Activated CD8-positive, alpha-beta memory T cell treated with anti-CD3 and anti-CD28 coated beads, Interleukin-2, amount 50 U/mL, for 1 hour (primary cell): Measurements from ENCODE around the gene GAA.
A peak's percentile ranks its signal among the peaks of the same experiment; 100 is the strongest.

Experiments used
- DNase-seq: peaks from one replicate; pipeline ENCODE4 v3.0.0-alpha.2; 2020; ENCODE audit errors: extremely low read depth

GAA gene

DNA sequence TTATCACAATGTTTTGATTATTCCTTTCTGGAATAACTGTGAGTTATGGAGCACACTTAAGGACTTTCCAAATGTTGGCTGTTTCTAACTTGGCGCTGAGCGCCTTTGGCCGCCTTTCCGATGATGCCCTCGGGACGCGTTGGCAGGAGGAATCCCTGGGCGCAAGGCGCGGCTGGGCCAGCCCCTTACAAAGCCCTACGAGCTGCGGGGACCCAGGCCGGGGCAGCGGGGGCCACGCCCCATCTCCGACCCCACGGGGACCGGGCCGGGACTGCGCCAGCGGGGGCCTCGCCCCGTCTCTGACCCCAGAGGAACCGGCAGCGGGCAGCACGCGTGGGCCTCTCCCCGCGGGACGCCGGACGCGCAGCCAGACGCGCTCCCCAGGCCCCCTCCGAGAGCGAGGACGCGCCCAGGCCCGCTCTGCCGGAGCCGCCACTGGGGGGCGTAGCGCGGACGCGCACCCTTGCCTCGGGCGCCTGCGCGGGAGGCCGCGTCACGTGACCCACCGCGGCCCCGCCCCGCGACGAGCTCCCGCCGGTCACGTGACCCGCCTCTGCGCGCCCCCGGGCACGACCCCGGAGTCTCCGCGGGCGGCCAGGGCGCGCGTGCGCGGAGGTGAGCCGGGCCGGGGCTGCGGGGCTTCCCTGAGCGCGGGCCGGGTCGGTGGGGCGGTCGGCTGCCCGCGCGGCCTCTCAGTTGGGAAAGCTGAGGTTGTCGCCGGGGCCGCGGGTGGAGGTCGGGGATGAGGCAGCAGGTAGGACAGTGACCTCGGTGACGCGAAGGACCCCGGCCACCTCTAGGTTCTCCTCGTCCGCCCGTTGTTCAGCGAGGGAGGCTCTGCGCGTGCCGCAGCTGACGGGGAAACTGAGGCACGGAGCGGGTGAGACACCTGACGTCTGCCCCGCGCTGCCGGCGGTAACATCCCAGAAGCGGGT, at the start of gene GAA:
Gene GAA, plus strand, starts transcription at position 571 of the 935 bp plus-strand sequence. CDS start 3,006 bp downstream, outside the sequence.
- peak; percentile 62 for DNase-seq

DNA sequence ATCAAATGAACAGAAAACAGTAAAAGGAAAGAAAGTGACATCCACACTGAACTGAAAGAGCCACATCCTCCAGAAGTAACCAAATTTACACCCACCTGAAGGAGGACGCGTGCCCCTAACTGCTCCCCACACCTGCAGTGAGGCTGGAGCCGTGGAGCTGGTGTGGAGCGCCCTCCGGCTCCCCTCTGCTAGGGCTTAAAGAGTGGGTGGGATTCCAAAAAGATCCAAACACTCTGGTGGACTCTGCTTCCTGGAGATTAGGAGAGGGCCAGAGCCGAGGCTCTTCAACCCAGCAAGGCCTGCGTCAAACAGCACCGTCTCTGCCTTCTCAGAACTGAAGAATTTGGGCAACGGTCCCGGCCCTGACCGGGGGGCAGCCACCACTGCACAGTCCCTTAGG, 49.7 kb upstream of the GAA start:
- no peak for DNase-seq

DNA sequence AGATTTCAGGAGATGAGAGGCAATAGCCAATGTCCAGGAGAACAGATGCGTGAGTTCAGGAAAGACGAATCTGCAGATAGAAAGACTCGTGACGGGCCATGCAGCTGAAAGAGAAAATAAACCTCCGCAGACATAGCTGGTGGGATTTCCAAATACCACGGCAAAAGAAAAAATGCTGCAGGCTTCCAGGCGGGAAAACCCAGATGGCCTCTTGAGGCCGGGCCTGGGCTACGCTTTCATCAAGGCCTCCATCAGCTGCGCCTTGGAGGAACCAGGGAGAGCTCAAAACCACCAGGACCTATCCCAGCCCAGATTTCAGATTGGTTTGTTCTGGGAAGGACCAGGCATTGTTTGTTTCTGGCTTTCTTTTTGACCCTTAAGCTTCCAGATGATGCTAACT, 48.3 kb upstream of the GAA start:
- DNase-seq: no peak

DNA sequence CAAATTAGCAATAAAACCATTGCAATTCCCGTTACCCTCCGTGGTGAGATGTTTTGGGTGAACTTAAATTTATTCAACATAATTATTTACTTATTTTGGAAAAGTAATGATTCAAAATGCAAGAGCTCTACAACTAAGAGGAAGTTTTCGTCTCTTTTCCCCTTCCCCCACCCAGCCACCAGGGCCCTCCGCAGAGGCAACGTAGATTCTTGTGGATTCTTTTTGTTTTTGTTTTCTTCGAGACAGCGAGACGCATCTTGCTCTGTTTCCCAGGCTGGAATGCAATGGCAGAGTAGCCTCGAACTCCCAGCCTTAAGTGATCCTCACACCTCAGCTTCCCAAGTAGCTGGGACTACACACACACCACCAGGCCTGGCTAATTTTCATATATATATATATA, 45.8 kb upstream of the GAA start:
- DNase-seq: no peak

DNA sequence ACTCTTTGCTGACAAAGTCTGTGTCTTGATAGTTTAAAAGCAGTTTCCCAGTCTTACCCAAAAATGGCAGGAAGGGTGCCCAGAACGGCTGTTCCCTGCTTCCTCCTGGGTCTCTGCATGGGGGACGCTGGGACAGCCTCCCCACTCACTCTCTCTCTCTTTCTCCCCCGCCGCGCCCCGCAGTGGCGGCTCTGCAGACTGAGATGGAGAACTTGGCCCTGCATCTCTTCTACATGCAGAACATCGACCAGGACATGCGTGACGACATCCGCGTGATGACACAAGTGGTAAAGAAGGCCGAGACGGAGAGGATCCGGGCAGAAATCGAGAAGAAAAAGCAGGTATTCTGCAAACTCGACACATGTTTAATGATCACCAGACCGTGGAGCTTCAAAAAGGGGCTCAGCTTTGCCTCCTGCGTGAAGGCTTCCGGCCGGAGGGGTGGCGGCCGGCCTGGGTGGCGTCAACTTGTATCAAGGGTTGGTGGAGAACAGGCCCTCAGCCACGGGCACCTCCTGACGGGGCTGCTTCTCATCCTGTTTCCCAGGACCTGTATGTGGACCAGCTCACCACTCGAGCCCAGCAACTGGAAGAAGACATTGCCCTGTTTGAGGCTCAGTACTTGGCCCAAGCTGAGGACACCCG, 42.9 kb upstream of the GAA start:
- no peak for DNase-seq

DNA sequence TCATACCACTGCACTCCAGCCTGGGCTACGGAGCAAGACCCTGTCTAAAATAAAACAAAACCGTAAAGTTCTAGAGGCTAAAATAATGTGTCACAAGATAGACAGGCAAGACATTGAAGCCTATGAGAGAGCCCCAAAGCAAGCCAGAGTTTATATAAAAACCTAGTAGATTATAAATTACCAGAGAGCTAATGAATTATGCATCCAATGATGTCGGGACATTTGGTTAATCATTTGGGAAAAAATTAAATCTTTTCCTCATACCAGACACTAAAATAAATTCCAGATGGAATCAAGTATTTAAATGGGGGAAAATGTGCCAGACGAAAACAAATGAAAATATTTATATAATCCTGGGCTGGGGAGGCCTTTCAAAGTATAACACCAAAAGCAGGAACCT, 40.7 kb upstream of the GAA start:
- DNase-seq: no peak

DNA sequence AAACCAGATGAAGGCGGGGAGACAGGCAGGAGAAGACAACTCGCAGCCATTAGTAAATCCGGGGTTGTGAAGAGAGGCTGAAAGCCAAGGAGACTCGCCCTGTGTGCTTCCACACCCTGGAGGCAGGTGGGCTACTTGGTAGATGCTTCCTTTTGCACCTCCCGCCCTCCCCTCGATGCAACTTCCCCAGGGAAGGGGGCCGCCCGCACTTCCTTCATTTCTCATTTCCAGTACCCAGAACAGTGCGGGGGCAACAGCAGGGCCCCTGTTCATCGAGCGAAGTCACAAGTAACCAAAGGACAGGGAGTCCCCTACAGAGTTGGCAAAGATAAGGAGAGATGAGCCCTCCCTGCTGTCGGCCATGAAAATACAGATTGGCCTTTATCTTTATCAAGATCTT, 40.0 kb upstream of the GAA start:
- no peak for DNase-seq

DNA sequence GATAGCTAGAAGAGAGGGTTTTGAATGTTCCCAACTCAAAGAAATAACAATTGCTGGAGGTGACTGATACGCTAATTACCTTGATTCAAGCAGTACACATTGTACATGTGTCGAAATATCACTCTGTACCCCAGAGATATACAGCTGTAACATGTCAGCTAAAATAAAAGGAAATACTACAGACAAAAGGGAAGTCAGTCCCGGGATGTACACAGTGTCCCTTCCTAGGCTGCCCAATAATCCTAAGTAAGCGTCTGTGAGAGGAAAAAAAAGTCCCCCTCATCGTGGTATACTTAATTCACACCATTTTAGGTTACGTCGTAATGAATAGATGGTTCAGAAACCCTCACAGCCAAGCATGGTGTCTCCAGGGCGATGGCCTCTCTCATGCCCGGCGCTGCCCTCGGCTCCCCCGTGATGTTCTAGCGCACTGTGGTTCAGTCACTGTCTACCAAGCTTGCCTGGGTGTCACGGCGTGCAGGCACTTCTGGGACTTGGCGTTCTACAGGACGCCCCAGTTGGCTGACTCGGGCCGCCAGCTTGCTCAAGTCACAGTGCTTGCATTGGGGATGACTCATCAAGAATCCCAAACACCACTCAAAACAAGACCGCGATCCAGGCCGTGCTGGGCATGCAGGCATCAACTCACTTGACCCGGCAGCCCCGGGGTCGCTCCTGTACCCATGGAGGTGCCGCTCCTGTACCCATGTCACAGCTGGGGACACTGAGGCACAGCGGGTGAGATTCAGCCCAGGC, 37.4 kb upstream of the GAA start:
- DNase-seq: no peak

DNA sequence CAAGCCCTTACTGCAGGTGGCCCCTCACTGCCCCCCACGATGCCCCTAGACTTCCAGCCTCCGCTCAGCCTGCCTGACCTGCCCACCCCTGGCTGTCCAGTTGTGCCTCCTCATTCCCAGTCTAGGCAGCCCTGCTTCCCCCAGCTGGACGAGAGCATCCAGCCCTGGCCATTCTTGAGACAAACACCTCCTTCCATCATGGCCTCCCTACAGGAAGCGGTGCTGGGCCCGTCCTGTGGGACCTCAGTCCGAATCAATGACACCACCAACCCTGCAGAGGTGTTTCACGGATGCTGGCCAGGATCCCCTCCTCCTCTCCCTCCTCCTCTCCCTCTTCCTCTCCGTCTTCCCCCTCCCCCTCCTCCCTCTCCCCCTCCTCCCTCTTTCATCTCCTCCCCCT, 36.7 kb upstream of the GAA start:
- no peak for DNase-seq

DNA sequence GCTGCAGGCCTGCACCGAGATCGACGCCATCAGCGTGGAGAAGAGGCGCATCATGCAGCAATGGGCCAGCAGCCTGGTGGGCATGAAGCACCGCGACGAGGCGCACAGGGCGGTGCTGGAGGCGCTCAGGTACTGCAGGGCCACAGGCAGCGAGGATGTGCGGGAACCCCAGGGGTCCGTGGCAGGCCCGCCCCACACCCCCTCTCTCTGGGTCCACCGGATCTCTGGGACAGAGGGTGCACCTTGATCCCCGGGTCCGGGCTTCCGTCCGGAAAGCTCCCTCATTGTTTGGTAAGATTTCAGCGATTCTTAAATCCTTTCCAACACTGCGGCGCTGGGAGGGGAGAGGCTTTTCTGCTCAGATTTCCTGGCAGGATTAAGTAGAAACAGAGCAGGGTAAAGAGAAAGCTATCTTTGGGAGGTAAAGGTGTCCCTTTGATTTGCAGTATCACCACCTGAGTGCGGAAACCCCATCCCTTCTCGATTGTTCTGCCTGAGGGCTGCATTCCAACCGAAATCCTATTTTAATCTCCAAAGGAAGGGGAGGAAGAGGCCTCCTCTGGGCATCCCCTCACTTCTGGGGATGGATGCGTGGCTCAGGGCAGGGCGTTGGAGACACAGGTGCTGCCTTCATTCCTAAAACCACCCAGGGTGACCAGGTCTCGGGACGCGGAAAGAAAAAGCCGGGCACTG, 35.8 kb upstream of the GAA start:
- no peak for DNase-seq

DNA sequence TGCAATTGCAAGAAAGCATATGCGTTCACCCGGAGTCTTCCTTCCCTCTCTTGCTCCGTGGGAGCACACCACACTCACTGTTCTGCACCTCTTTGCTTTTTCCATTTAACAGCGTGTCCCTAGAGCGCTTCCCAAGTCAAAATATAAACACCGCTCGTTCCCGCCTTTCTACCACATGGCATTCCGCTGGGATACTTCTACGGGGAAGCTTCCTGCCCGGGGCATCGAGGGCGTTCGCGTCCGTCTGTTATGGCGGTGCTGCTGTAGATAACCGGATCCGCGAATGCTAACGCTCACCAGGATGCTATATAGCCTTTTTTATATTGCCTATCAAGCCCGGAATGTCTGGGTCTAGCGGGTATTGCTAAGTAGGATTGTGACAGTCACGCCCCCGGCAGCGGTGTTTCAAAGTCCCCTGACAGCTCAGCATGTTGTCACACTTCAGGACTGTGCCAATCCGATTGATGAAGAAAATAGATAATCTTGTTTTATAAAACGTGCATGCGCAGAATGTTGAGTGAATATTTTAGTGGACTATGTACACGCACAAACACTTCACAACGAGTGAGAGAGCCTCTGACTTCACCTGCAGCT, 33.9 kb upstream of the GAA start:
- DNase-seq: no peak

DNA sequence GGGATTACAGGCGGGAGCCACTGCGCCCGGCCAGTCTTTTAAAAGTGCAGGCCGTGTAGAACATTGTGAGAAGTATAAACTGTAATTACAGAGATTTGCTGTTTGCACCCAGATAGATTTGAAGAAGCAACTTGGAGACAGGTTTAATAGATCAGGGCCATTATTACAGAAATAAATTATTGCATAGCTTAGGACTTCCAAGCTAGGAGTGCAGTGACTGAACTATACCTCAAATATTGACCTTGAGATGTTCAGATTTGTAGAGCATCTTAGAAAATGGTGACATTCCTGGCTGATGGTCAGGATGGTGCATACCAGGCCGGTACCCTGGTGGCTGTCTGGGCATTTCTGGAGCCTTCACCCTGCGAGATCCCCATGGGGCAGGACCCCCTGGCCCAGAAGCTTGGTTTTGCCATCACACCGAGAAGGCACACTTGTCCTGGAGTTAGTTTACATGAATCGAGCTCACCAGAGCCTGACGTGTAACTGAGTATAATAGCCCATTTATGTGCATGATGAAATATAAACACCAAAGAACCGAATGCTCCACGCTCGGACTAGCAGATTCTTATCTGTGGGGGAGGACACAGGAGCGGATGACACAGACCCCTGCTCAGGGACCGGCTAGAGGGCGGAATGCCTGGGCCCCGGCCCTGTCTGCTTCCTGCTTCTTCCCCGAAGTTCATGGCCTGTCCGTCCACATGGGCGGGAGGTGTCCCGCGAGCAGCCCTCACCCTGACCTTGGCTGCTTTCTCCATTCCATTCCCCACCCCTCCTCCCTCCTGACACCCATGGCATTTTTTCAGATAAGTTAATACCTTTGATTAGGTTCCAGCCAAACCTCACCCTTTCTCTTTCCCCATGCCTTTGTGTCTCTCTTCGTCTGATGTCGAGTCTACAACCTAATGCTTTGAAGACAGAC, 32.8 kb upstream of the GAA start:
- no peak for DNase-seq

DNA sequence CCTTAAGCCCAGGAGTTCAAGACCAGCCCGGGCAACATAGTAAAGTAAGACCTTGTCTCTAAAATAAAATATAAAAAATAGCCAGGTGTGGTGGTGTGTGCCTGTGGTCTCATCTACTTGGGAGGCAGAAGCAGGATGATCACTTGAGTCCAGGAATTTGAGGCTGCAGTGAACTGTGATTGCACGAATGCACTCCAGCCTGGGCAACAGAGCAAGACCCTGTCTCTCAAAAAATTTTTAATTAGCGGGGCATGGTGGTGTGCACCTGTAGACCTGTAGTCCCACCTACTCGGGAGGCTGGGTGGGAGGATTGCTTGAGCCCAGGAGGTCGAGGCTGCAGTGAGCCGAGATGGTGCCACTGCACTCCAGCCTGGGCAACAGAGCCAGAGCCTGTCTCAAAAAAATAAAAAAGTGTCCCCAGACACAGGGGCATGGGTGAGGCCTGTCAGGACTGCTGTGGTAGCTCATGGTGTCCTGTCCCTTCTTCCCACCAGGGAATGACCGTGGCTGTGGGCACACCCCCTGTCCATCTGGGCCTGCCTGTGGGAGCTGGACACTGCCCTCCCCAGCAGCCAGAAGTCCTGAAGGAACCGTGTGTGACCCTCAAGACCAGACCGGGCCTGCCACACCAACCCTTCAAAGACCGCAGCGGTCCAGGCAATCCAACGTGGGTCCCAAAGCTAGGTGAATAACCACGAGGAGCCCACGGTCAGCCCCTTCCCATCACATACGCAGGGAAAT, 30.8 kb upstream of the GAA start:
- DNase-seq: no peak

DNA sequence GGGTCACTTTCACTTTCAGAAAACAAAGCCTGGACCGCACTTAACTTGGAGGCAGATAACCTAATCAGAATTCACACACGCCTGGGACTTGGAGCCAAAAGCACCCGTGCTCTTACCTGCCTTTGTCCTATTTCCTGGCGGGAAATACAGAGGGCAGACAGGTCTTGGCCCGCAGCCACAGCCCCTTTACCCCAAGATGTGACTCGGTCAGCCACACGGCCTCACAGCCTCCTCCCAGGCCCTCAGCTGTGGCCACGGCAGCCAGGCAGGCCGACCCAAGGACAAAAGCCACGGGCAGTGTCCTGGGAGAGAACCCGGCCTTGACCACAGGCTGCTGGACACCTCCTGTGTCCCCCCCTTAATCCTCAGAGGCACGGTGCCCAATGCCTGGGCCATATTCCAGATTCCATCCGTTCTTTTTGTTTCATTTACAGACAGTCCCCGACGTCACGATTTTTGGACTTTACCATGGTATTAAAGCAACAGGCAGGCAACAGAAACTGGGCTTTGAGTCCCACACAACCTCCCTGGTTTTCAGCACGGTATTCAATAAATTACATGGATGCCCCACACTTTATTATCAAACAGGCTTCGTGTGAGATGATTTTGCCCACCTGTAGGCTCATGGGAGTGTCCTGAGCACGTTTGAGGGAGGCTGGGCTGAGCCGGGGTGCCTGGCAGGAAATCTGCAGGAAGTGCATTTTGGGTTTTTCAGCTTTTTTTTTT, 30.1 kb upstream of the GAA start:
- no peak for DNase-seq

DNA sequence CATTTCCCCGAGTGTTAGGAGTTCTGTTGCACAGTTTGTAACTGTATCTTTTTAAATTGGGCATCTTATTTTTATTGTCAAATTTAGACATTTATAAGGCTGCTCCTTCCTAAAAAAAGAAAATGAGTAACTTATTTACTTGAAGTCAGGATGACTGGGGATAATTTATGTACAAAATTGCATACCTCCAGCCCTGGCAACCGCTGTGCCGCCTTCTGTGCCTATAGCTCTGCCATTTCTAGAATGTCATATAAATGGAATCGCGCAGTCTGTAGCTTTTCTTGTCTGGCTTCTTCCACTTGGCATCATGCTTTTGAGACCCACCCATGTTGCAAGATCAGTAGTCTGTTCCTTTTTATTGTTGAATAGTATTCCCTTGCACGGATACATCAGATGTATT, 29.0 kb upstream of the GAA start:
- DNase-seq: no peak

DNA sequence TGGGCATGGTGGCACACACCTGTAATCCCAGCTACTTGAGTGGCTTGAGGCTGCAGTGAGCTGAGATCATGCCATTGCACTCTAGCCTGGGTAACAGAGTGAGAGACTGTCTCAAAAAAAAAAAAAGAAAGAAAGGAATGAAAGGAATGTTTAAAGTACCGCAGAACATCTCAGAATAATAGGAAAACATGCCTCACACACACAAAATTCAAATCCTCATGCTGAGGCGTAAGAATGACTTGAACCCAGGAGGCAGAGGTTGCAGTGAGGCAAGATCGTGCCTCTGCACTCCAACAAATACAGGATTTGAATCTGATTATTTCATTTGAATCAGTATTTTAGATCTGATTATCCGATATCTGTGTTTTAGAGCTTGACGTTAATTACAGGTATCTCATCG, 21.3 kb upstream of the GAA start:
- no peak for DNase-seq

DNA sequence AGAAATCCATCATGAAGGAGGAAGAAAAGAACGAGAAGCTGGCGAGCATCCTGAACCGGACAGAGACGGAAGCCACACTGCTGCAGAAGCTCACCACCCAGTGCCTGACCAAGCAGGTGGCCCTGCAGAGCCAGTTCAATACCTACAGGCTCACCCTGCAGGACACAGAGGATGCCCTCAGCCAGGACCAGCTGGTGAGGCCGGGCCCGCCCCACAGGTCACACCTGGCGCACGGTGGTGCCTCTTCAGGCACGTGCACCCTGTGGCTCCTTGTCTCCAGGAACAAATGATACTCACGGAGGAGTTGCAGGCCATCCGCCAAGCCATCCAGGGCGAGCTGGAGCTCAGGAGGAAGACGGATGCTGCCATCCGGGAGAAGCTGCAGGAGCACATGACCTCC, 19.8 kb upstream of the GAA start:
- no peak for DNase-seq

DNA sequence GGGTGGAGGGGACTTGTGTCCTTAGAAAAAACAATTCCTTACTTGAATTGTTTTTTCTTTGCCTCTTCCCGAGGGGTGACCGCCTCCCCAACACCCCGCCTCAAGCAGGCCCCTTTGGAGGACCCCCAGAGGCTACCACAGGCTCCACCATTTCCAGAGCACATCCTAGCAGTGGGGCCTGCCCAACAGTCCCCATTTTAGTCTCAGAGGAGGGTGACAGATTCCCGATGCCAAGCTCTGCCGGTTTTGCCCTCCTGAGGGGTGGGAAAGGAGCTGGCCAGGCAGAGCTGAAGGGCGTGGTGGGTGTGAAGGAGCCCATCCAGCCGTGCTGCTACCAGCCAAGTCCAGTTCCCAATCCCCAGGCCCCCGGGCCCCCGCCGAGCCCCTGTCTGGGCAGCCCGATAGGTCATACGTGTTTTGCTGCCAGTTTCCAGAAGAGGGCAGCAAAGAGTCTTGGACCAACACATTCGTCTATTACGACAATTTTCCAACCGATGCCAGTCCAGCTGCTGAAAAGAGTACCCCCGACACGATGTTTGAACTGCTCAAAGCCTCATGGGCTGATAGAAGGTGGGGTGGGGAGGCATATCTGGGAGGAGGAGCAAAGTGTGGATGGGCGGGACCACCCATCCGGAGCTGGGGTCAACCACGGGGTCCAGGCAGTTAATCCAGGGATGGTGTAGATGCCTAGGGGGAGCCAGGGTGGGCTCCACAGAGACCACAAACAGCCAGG, 18.8 kb upstream of the GAA start:
- no peak for DNase-seq
